ENCODE results near the gene ZNF140. TPM values are rescaled to one million over a fixed set of nuclear protein-coding genes. Genes with fewer than 3 reads are reported as not detected.

Gene ZNF140
- total RNA-seq, 1 experiment from 2014 or later, result 15.5 TPM

DNA sequence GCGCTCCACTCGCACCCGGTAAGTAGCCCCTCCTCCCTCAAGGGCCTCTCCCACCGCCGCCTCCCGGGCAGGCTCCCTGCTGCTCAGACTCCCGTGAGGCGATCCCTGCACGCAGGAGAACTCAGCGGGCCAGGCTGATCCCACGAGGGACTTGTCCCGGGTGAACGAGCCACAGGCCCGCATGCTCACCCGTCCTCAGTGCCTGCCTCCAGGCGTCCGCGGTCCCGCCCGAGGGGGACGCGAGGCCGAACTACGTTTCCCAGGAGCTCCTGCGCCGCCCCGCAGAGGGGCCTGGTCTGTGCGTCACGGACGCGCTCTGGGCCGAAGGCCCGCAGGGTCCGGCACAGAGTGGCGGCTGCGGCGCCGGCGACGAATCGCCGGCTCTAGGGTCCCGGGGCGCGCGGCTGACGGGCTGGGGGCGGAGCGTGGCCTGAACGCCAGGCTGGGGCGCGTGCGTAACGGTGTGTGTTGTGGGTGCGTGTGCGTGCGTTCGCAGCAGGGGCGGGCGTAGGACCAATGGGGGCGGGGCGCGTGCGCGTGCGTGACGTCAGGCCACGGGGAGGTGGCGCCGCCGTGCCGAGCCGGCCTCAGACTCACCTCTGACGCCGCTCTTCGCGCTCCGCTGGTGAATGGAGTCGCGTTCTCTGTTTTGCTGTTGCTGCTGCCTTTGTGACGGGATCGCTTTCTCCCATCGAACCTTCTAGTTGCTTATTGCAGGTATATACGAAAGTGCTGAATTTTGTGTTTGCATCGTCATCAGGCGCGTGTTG, 49.5 kb downstream of the ZNF140 start, which contains the start of the genes ZNF10 and ZNF891:
Gene ZNF10 (plus strand): TSS at position 590 of the 770 bp plus-strand sequence. CDS start 13,866 bp downstream, outside the sequence.
Gene ZNF891 (minus strand): TSS at position 237 of the 770 bp plus-strand sequence. CDS start 8,356 bp downstream, outside the sequence.
- no TSS peak for BruUV-seq (replicated peaks)
- H3K36me3 Mint-ChIP-seq (ENCODE audit: insufficient read depth, unreplicated experiment), result peaks cover 56% of the 10 kb centered on the region
- peak within 1 kb of the TSS; percentile 98 for H3K4me3 Mint-ChIP-seq (ENCODE audit: unreplicated experiment)
- peak; percentile 94 for DNase-seq (ENCODE audit: unreplicated experiment)
- H3K27me3 Mint-ChIP-seq (ENCODE audit: insufficient read depth, unreplicated experiment), result no peaks in the 10 kb centered on the region
- H3K4me1 Mint-ChIP-seq (ENCODE audit: insufficient read depth, unreplicated experiment), result peaks cover 6% of the 10 kb centered on the region
- intact Hi-C loops (cut with micrococcal nuclease), result loop anchor here (1.0 to 2.0 kb wide), 2 partner anchors 50 to 51 kb away; partner anchors contain the start of genes ZNF140 and ZNF268
- peak within 1 kb of the TSS; percentile 98 for H3K27ac Mint-ChIP-seq (ENCODE audit: low read depth, unreplicated experiment)
- TF ChIP-seq, protein P1, sequence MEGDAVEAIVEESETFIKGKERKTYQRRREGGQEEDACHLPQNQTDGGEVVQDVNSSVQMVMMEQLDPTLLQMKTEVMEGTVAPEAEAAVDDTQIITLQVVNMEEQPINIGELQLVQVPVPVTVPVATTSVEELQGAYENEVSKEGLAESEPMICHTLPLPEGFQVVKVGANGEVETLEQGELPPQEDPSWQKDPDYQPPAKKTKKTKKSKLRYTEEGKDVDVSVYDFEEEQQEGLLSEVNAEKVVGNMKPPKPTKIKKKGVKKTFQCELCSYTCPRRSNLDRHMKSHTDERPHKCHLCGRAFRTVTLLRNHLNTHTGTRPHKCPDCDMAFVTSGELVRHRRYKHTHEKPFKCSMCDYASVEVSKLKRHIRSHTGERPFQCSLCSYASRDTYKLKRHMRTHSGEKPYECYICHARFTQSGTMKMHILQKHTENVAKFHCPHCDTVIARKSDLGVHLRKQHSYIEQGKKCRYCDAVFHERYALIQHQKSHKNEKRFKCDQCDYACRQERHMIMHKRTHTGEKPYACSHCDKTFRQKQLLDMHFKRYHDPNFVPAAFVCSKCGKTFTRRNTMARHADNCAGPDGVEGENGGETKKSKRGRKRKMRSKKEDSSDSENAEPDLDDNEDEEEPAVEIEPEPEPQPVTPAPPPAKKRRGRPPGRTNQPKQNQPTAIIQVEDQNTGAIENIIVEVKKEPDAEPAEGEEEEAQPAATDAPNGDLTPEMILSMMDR (IDR thresholded peaks at IDR 0.05; ENCODE audit: unreplicated experiment), result no peak
- H3K9me3 Mint-ChIP-seq (ENCODE audit: unreplicated experiment), result peaks cover 24% of the 10 kb centered on the region
- CTCF ChIA-PET, result interaction anchor here (0.6 kb wide), 1 partner anchor 13 kb away, joined by 4 read pairs; no protein-coding TSS in a partner anchor
- POLR2A ChIA-PET, result interaction anchor here (0.6 to 3.1 kb wide), 21 partner anchors 10 to 1044 kb away, joined by 3 to 33 read pairs (median 4); partner anchors contain the start of genes CHFR, ZNF140, ZNF26 and ZNF268

DNA sequence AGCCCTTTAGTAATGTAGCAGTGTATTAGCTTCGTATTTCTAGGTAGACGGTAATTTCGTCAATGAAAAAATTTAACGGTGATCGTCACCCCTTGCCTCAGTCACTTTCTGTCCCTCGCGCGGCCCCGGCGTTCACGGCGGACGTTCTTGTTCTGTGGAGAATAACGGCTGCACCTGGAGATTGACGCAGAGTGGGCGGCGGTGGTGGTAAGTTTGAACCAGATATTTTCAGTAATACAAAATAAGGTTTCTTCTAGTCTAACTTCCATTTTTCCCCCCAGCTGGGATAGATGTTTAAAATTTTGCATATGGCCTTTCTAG, 50.0 kb downstream of the ZNF140 start:
- H3K4me1 Mint-ChIP-seq (ENCODE audit: insufficient read depth, unreplicated experiment), result peaks cover 6% of the 10 kb centered on the region
- H3K27ac Mint-ChIP-seq (ENCODE audit: low read depth, unreplicated experiment), result peak overlapping the region; percentile 98
- peaks cover 30% of the 10 kb centered on the region for H3K9me3 Mint-ChIP-seq (ENCODE audit: unreplicated experiment)
- intact Hi-C loops (cut with micrococcal nuclease), result loop anchor here (1.0 to 2.0 kb wide), 2 partner anchors 50 kb away; partner anchors contain the start of genes ZNF140 and ZNF268
- CTCF ChIA-PET, result interaction anchor here (0.8 kb wide), 1 partner anchor 11 kb away, joined by 4 read pairs; no protein-coding TSS in a partner anchor
- BruUV-seq (replicated peaks), result TSS peak; percentile 79
- POLR2A ChIA-PET, result interaction anchor here (0.6 to 3.1 kb wide), 14 partner anchors 11 to 1045 kb away, joined by 3 to 33 read pairs (median 4); partner anchors contain the start of genes ZNF140, ZNF268 and ZNF84
- TF ChIP-seq, protein P1 (IDR thresholded peaks at IDR 0.05; ENCODE audit: unreplicated experiment), result no peak
- peaks cover 54% of the 10 kb centered on the region for H3K36me3 Mint-ChIP-seq (ENCODE audit: insufficient read depth, unreplicated experiment)
- no peaks in the 10 kb centered on the region for H3K27me3 Mint-ChIP-seq (ENCODE audit: insufficient read depth, unreplicated experiment)
- no peak for DNase-seq (ENCODE audit: unreplicated experiment)
- peak overlapping the region; percentile 98 for H3K4me3 Mint-ChIP-seq (ENCODE audit: unreplicated experiment)

DNA sequence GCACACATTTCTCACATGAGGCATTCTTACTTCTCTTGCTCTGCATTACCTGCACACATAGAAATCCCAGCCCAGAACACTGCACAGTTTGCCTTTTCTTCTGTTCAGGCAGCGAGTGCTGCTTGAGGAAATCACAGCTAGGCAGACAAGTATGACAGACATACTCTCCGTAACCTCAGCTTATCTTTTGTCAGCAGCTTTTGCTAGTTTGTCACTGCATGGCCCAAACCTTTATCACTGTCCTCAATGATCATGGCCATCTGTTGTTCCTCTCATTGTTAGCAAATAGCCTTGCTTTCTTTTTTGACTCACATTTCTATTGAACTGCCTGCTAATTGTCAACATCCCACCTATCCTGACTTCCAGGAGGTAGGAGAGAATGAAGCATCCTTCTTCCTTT, 55.0 kb downstream of the ZNF140 start:
- peaks cover 6% of the 10 kb centered on the region for H3K4me1 Mint-ChIP-seq (ENCODE audit: insufficient read depth, unreplicated experiment)
- no peak overlapping the region for H3K4me3 Mint-ChIP-seq (ENCODE audit: unreplicated experiment)
- TF ChIP-seq, protein P1 (IDR thresholded peaks at IDR 0.05; ENCODE audit: unreplicated experiment), result no peak
- H3K27me3 Mint-ChIP-seq (ENCODE audit: insufficient read depth, unreplicated experiment), result no peaks in the 10 kb centered on the region
- intact Hi-C loops (cut with micrococcal nuclease), result no loop called here
- peaks cover 50% of the 10 kb centered on the region for H3K9me3 Mint-ChIP-seq (ENCODE audit: unreplicated experiment)
- peaks cover 56% of the 10 kb centered on the region for H3K36me3 Mint-ChIP-seq (ENCODE audit: insufficient read depth, unreplicated experiment)
- DNase-seq (ENCODE audit: unreplicated experiment), result no peak
- POLR2A ChIA-PET, result interaction anchor here (1.1 kb wide), 1 partner anchor 9 kb away, joined by 3 read pairs; no protein-coding TSS in a partner anchor
- CTCF ChIA-PET, result interaction anchor here (0.6 kb wide), 1 partner anchor 8 kb away, joined by 4 read pairs; no protein-coding TSS in a partner anchor
- no peak overlapping the region for H3K27ac Mint-ChIP-seq (ENCODE audit: low read depth, unreplicated experiment)
- BruUV-seq (replicated peaks), result no TSS peak

DNA sequence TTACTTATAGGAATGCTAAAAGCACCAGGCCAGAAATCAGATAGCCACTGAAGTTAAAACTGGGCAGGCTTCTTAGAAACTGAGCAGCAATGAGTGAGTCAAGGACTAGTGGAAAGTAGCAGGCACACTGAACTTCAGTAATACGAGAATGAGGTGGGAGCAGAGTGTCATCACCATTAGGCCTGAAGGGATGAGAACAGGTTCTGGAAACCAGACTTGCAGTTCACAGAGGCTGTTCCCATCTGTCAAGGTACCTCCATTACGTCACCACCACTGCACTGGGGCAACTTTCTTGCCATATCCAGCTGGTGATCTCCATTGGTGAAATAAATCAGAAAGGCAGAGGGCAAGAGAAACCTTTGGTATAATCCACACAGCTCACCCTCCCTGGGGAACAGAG, 65.3 kb downstream of the ZNF140 start:
- Mint-ChIP-seq H3K4me1 (ENCODE audit: insufficient read depth, unreplicated experiment) (no peaks in the 10 kb centered on the region), H3K27me3 (ENCODE audit: insufficient read depth, unreplicated experiment) (no peaks in the 10 kb centered on the region), H3K36me3 (ENCODE audit: insufficient read depth, unreplicated experiment) (peaks cover 60% of the 10 kb centered on the region), H3K27ac (ENCODE audit: low read depth, unreplicated experiment) (no peak overlapping the region), H3K4me3 (ENCODE audit: unreplicated experiment) (no peak overlapping the region), H3K9me3 (ENCODE audit: unreplicated experiment) (peaks cover 35% of the 10 kb centered on the region)
- POLR2A ChIA-PET, result no interaction called here
- CTCF ChIA-PET, result interaction anchor here (0.7 kb wide), 1 partner anchor 14 kb away, joined by 3 read pairs; no protein-coding TSS in a partner anchor
- intact Hi-C loops (cut with micrococcal nuclease), result no loop called here
- BruUV-seq (replicated peaks), result no TSS peak
- TF ChIP-seq, protein P1 (IDR thresholded peaks at IDR 0.05; ENCODE audit: unreplicated experiment), result no peak
- DNase-seq (ENCODE audit: unreplicated experiment), result no peak
